ENCODE measurements around the gene TFDP1.
"Not testable (repeated sequence)": the region's sequence is repeated elsewhere in the genome, so short reads cannot be mapped to it uniquely, and the experiment has no call there.

Gene TFDP1

DNA sequence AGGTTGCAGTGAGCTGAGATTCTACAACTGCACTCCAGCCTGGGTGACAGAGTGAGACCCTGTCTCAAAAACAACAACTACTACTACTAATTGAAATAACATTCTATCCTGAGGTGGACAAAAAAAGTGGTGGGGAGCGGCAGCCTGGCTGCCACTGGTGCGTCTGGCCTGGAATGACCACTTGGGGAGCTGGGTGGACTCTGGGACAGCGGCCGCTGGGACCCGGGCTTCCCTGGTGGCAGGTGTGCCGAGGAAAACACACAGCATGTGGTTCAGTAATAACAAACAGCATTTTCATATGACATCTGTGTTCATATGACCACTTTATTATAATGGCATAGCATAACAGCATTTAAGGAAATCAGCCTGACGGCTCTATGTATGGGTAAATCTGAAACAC lies 33.9 kb downstream of the TFDP1 start:
- Histone ChIP-seq H4K8ac (ENCODE audit: low read depth, low read length) (no peak overlapping the region), H3K4me1 (ENCODE audit: control insufficient read depth in 2 of 2, insufficient read depth in 1 of 2, low read depth in 1 of 2, low read length in 2 of 2) (peaks cover 10 to 18% of the 10 kb centered on the region in 2 donors), H4K91ac (ENCODE audit: low read depth, low read length, poor library complexity) (no peak overlapping the region), H3K23ac (ENCODE audit: low read depth, low read length, poor library complexity) (no peak overlapping the region), H2AFZ (ENCODE audit: low read length) (no peak overlapping the region), H2AK5ac (ENCODE audit: low read depth, low read length) (no peak overlapping the region), H3K27me3 (ENCODE audit: control insufficient read depth in 3 of 3, insufficient read depth in 3 of 3, low read depth in 1 of 3, low read length in 3 of 3) (peaks cover 0 to 1% (median 0%) of the 10 kb centered on the region in 3 experiments), H3K9ac (ENCODE audit: low read depth, low read length, poor library complexity) (no peak overlapping the region), H2BK12ac (ENCODE audit: low read length) (no peak overlapping the region), H3K9me3 (replicated peaks in 1 of 2; ENCODE audit: control insufficient read depth in 2 of 2, insufficient read depth in 1 of 2, low read depth in 1 of 2, low read length in 2 of 2) (peaks cover 9 to 14% of the 10 kb centered on the region in 2 donors), H2BK15ac (ENCODE audit: low read length) (no peak overlapping the region), H3K4me3 (ENCODE audit: low read length in 2 of 2) (no peak overlapping the region), H3K79me1 (ENCODE audit: low read depth, low read length) (peaks cover 40% of the 10 kb centered on the region), H3K4ac (ENCODE audit: low read length) (no peak overlapping the region), H3K4me2 (ENCODE audit: insufficient read depth, low read length, poor library complexity, severe bottlenecking) (no peak overlapping the region), H3K14ac (ENCODE audit: low read length) (no peak overlapping the region), H3K36me3 (replicated peaks in 1 of 2; ENCODE audit: control insufficient read depth in 2 of 2, insufficient read depth in 2 of 2, low read length in 2 of 2) (peaks cover 26 to 76% of the 10 kb centered on the region in 2 donors), H3K18ac (ENCODE audit: low read length) (no peak overlapping the region), H2BK120ac (ENCODE audit: low read depth, low read length) (no peak overlapping the region), H3K27ac (replicated peaks; ENCODE audit: low read length) (no peak overlapping the region), H2BK5ac (ENCODE audit: low read length) (no peak overlapping the region)
- no peak for DNase-seq (ENCODE audit: low spot score)
- WGBS, 2 donors (ENCODE audit: extremely low coverage in 2 of 2, insufficient read length in 2 of 2, insufficient replicate concordance in 1 of 2): no CpG with 5 or more reads among the region's 7 CpGs

DNA sequence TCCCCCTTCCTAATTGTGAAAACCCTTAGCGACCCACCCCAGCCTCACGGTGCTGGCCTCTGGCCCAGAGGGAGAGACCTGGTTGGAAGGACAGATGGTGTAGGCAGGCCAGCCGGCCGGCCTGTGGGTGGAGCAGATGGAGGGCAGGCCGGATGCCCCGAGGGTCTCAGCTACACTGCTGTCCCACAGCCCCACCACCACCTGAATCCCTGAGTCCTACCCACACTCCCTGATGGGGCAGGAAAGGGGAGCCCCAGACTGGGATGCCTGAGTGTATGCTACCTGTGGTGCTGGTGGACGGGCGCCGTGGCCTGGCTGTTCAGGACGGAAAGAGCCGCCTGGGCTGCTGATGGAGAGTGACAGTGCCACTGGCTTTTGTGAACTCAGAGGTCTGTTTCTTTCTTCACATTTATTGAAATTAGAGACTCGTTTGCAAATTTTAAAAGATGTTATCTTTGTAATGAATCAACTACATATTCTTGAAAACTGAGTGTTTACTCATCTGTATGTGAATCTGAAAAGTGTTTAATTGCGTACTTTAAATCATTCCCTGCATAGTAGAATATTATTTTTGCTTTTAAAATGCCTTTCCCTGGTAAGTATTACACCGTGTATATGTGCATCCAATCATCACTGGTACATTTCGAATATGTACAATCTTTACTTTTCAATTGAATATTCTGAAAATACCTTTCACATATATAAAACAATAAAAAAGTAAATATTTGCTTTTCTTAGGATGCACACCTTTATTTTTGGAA lies 35.7 kb downstream of the TFDP1 start:
- peak overlapping the region; percentile 87 for H3K4ac ChIP-seq (ENCODE audit: low read length)
- H3K9ac ChIP-seq (ENCODE audit: low read depth, low read length, poor library complexity): no peak overlapping the region
- H2BK12ac ChIP-seq (ENCODE audit: low read length): no peak overlapping the region
- H3K9me3 ChIP-seq (replicated peaks in 1 of 2; ENCODE audit: control insufficient read depth in 2 of 2, insufficient read depth in 1 of 2, low read depth in 1 of 2, low read length in 2 of 2): peaks cover 13 to 14% of the 10 kb centered on the region in 2 donors
- H2AFZ ChIP-seq (ENCODE audit: low read length): no peak overlapping the region
- H2AK5ac ChIP-seq (ENCODE audit: low read depth, low read length): peak overlapping the region; percentile 93
- no peak overlapping the region for H4K91ac ChIP-seq (ENCODE audit: low read depth, low read length, poor library complexity)
- H3K27ac ChIP-seq (replicated peaks; ENCODE audit: low read length): no peak overlapping the region
- peak overlapping the region; percentile 24 for H2BK120ac ChIP-seq (ENCODE audit: low read depth, low read length)
- no peak overlapping the region for H2BK5ac ChIP-seq (ENCODE audit: low read length)
- WGBS, 2 donors (ENCODE audit: extremely low coverage in 2 of 2, insufficient read length in 2 of 2, insufficient replicate concordance in 1 of 2): no CpG with 5 or more reads among the region's 15 CpGs
- DNase-seq (ENCODE audit: low spot score): no peak
- no peak overlapping the region for H3K4me2 ChIP-seq (ENCODE audit: insufficient read depth, low read length, poor library complexity, severe bottlenecking)
- H3K27me3 ChIP-seq (ENCODE audit: control insufficient read depth in 3 of 3, insufficient read depth in 3 of 3, low read depth in 1 of 3, low read length in 3 of 3): no peaks in the 10 kb centered on the region
- no peak overlapping the region for H2BK15ac ChIP-seq (ENCODE audit: low read length)
- H3K18ac ChIP-seq (ENCODE audit: low read length): peak overlapping the region; percentile 61
- peaks cover 10 to 13% of the 10 kb centered on the region in 2 donors for H3K4me1 ChIP-seq (ENCODE audit: control insufficient read depth in 2 of 2, insufficient read depth in 1 of 2, low read depth in 1 of 2, low read length in 2 of 2)
- H3K23ac ChIP-seq (ENCODE audit: low read depth, low read length, poor library complexity): peak overlapping the region; percentile 43
- H4K8ac ChIP-seq (ENCODE audit: low read depth, low read length): peak overlapping the region; percentile 29
- H3K36me3 ChIP-seq (replicated peaks in 1 of 2; ENCODE audit: control insufficient read depth in 2 of 2, insufficient read depth in 2 of 2, low read length in 2 of 2): peaks cover 24 to 75% of the 10 kb centered on the region in 2 donors
- H3K14ac ChIP-seq (ENCODE audit: low read length): peak overlapping the region; percentile 51
- H3K79me1 ChIP-seq (ENCODE audit: low read depth, low read length): peaks cover 27% of the 10 kb centered on the region
- no peak overlapping the region for H3K4me3 ChIP-seq (ENCODE audit: low read length in 2 of 2)

DNA sequence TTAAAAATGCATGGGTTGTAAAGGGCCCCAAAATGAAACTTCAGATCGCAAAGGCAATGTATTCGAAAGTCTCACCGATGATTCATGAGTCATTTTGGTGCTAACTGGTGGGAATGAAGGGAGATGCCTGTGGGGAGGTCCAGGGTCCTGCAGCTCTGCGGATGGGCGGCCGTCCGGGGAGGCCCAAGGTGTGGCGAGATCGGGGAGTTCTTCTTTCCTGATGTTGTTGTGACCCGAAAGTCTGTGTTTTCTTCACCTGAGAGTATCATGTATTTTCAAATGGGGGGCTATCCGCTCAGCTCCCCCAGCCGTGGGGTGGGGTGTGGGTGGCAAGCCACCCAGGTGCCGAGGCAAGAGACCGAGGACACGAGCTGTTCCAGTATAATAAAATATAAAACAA lies 36.5 kb downstream of the TFDP1 start:
- H3K9ac ChIP-seq (ENCODE audit: low read depth, low read length, poor library complexity): no peak overlapping the region
- no peak overlapping the region for H2BK15ac ChIP-seq (ENCODE audit: low read length)
- no peak overlapping the region for H2BK120ac ChIP-seq (ENCODE audit: low read depth, low read length)
- H2AFZ ChIP-seq (ENCODE audit: low read length): no peak overlapping the region
- peaks cover 13 to 14% of the 10 kb centered on the region in 2 donors for H3K9me3 ChIP-seq (replicated peaks in 1 of 2; ENCODE audit: control insufficient read depth in 2 of 2, insufficient read depth in 1 of 2, low read depth in 1 of 2, low read length in 2 of 2)
- no peak overlapping the region for H3K14ac ChIP-seq (ENCODE audit: low read length)
- H3K27me3 ChIP-seq (ENCODE audit: control insufficient read depth in 3 of 3, insufficient read depth in 3 of 3, low read depth in 1 of 3, low read length in 3 of 3): no peaks in the 10 kb centered on the region
- H3K4me3 ChIP-seq (ENCODE audit: low read length in 2 of 2): no peak overlapping the region
- no peak overlapping the region for H2BK5ac ChIP-seq (ENCODE audit: low read length)
- H2AK5ac ChIP-seq (ENCODE audit: low read depth, low read length): no peak overlapping the region
- no peak overlapping the region for H3K23ac ChIP-seq (ENCODE audit: low read depth, low read length, poor library complexity)
- H3K4ac ChIP-seq (ENCODE audit: low read length): no peak overlapping the region
- peaks cover 29% of the 10 kb centered on the region for H3K79me1 ChIP-seq (ENCODE audit: low read depth, low read length)
- no peak for DNase-seq (ENCODE audit: low spot score)
- no peak overlapping the region for H3K18ac ChIP-seq (ENCODE audit: low read length)
- H4K8ac ChIP-seq (ENCODE audit: low read depth, low read length): no peak overlapping the region
- H4K91ac ChIP-seq (ENCODE audit: low read depth, low read length, poor library complexity): no peak overlapping the region
- no peak overlapping the region for H3K4me2 ChIP-seq (ENCODE audit: insufficient read depth, low read length, poor library complexity, severe bottlenecking)
- no peak overlapping the region for H2BK12ac ChIP-seq (ENCODE audit: low read length)
- H3K27ac ChIP-seq (replicated peaks; ENCODE audit: low read length): no peak overlapping the region
- WGBS, 2 donors (ENCODE audit: extremely low coverage in 2 of 2, insufficient read length in 2 of 2, insufficient replicate concordance in 1 of 2): no CpG with 5 or more reads among the region's 15 CpGs
- H3K4me1 ChIP-seq (ENCODE audit: control insufficient read depth in 2 of 2, insufficient read depth in 1 of 2, low read depth in 1 of 2, low read length in 2 of 2): peaks cover 10 to 13% of the 10 kb centered on the region in 2 donors
- H3K36me3 ChIP-seq (replicated peaks in 1 of 2; ENCODE audit: control insufficient read depth in 2 of 2, insufficient read depth in 2 of 2, low read length in 2 of 2): peaks cover 24 to 77% of the 10 kb centered on the region in 2 donors

DNA sequence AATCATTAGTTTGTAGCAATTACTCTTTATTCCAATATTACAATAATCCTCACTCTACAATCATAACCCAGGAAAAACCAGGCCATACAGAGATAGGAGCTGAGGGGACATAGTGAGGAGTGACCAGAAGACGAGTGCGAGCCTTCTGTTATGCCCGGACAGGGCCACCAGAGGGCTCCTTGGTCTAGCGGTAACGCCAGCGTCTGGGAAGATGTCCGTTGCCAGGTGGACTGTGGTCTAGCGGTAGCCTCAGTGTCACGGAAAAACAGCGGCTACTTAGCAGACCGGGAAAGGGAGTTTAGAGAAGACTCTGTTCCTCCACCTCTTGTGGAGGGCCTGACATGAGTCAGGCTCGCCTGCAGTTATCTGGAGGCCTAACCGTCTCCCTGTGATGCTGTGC lies 36.9 kb downstream of the TFDP1 start:
- H3K27ac ChIP-seq (replicated peaks; ENCODE audit: low read length); H2BK12ac ChIP-seq (ENCODE audit: low read length); H3K4me3 ChIP-seq (ENCODE audit: low read length in 2 of 2); H2BK120ac ChIP-seq (ENCODE audit: low read depth, low read length); H4K8ac ChIP-seq (ENCODE audit: low read depth, low read length); H3K14ac ChIP-seq (ENCODE audit: low read length); H4K91ac ChIP-seq (ENCODE audit: low read depth, low read length, poor library complexity); H3K4ac ChIP-seq (ENCODE audit: low read length); H2BK15ac ChIP-seq (ENCODE audit: low read length); H3K4me2 ChIP-seq (ENCODE audit: insufficient read depth, low read length, poor library complexity, severe bottlenecking); H3K4me1 ChIP-seq (ENCODE audit: control insufficient read depth in 2 of 2, insufficient read depth in 1 of 2, low read depth in 1 of 2, low read length in 2 of 2); H2AK5ac ChIP-seq (ENCODE audit: low read depth, low read length); DNase-seq (ENCODE audit: low spot score); H3K18ac ChIP-seq (ENCODE audit: low read length); H3K27me3 ChIP-seq (ENCODE audit: control insufficient read depth in 3 of 3, insufficient read depth in 3 of 3, low read depth in 1 of 3, low read length in 3 of 3); H3K9ac ChIP-seq (ENCODE audit: low read depth, low read length, poor library complexity); H2AFZ ChIP-seq (ENCODE audit: low read length); H3K23ac ChIP-seq (ENCODE audit: low read depth, low read length, poor library complexity); H2BK5ac ChIP-seq (ENCODE audit: low read length): not testable (repeated sequence)
- peaks cover 24 to 81% of the 10 kb centered on the region in 2 donors for H3K36me3 ChIP-seq (replicated peaks in 1 of 2; ENCODE audit: control insufficient read depth in 2 of 2, insufficient read depth in 2 of 2, low read length in 2 of 2)
- H3K79me1 ChIP-seq (ENCODE audit: low read depth, low read length): peaks cover 29% of the 10 kb centered on the region
- peaks cover 13 to 14% of the 10 kb centered on the region in 2 donors for H3K9me3 ChIP-seq (replicated peaks in 1 of 2; ENCODE audit: control insufficient read depth in 2 of 2, insufficient read depth in 1 of 2, low read depth in 1 of 2, low read length in 2 of 2)
- no CpG with 5 or more reads among the region's 13 CpGs for WGBS, 2 donors (ENCODE audit: extremely low coverage in 2 of 2, insufficient read length in 2 of 2, insufficient replicate concordance in 1 of 2)

Data from neuronal stem cell (in vitro differentiated cells).